CD4-positive, CD25-positive, alpha-beta regulatory T cell (primary cell): ENCODE results near the gene CRACR2B. TPM values are rescaled to one million over a fixed set of nuclear protein-coding genes. Genes with fewer than 3 reads are reported as not detected.

Source experiments
- ATAC-seq, 2 donors: fragments of 150-1000 bp; cut with Tn5 transposase; one replicate each; pipeline ENCODE4 v1.10.0; 2021; ENCODE audit warnings: low read depth in 2 of 2, moderate number of reproducible peaks in 2 of 2, moderate library complexity in 1 of 2
- DNase-seq, 3 donors: peaks; one replicate each; pipeline versions ENCODE4 v3.0.0 to v3.0.0-alpha.2; 2012 to 2022; ENCODE audit warnings: mixed read lengths in 1 of 3
- H3K27ac ChIP-seq: one replicate; pipeline ENCODE4 v1.7.0; 2013; ENCODE audit warnings: mild to moderate bottlenecking, low read length; ENCODE audit not compliant: insufficient read depth, poor library complexity, severe bottlenecking
- H3K27me3 ChIP-seq: one replicate; pipeline ENCODE4 v1.7.0; 2013; ENCODE audit warnings: low read length; ENCODE audit not compliant: control insufficient read depth, insufficient read depth
- H3K36me3 ChIP-seq: one replicate; pipeline ENCODE4 v1.7.0; 2013; ENCODE audit warnings: mild to moderate bottlenecking, low read length, moderate library complexity; ENCODE audit not compliant: control insufficient read depth, insufficient read depth
- H3K4me1 ChIP-seq: 2 replicates; pipeline ENCODE4 v1.7.0; 2013; ENCODE audit warnings: mild to moderate bottlenecking, low read length; ENCODE audit not compliant: insufficient read depth, control insufficient read depth, poor library complexity, severe bottlenecking
- H3K4me3 ChIP-seq: one replicate; pipeline ENCODE4 v1.7.0; 2013; ENCODE audit warnings: low read depth, mild to moderate bottlenecking, low read length, moderate library complexity
- H3K9me3 ChIP-seq, 2 experiments: 1 replicate in 1 of 2; 2 replicates in 1 of 2; pipeline ENCODE4 v1.7.0; 2013; ENCODE audit warnings: low read length in 2 of 2, mild to moderate bottlenecking in 1 of 2, moderate library complexity in 1 of 2; ENCODE audit not compliant: control insufficient read depth in 2 of 2
- H3K27ac Mint-ChIP-seq, 3 donors: one replicate each; pipeline ENCODE4 v1.8.0; 2020 to 2022; ENCODE audit warnings: mild to moderate bottlenecking in 3 of 3, mixed read lengths in 3 of 3, moderate library complexity in 2 of 3
- H3K27me3 Mint-ChIP-seq: one replicate; pipeline ENCODE4 v1.8.0; 2022; ENCODE audit warnings: mild to moderate bottlenecking, mixed read lengths
- H3K36me3 Mint-ChIP-seq: one replicate; pipeline ENCODE4 v1.8.0; 2020; ENCODE audit warnings: mixed read lengths
- H3K4me1 Mint-ChIP-seq, 4 donors: one replicate each; pipeline ENCODE4 v1.8.0; 2020 to 2022; ENCODE audit warnings: mixed read lengths in 4 of 4, mild to moderate bottlenecking in 1 of 4
- H3K4me3 Mint-ChIP-seq, 4 donors: one replicate each; pipeline ENCODE4 v1.8.0; 2020 to 2022; ENCODE audit warnings: mild to moderate bottlenecking in 4 of 4, mixed read lengths in 4 of 4, moderate library complexity in 3 of 4
- H3K9me3 Mint-ChIP-seq, 7 donors: one replicate each; pipeline ENCODE4 v1.8.0; 2020 to 2022; ENCODE audit warnings: mixed read lengths in 7 of 7, mild to moderate bottlenecking in 3 of 7, moderate library complexity in 2 of 7
- polyA plus RNA-seq, 4 donors: library from polyadenylated mRNA; unstranded; fragments of 300-500 nt; fragmentation: Illumina TruSeq; gene quantifications; one replicate each; pipeline ENCODE4 v1.2.3, GENCODE V29; 2021
- total RNA-seq: library from RNA; stranded (reverse); gene quantifications from one replicate; pipeline ENCODE4 v1.2.3, GENCODE V29; 2022

CRACR2B gene
- total and polyA plus RNA-seq, 5 donors from 2014 or later: 0.11 to 1.2 (median 0.21) TPM; not detected in 1

DNA sequence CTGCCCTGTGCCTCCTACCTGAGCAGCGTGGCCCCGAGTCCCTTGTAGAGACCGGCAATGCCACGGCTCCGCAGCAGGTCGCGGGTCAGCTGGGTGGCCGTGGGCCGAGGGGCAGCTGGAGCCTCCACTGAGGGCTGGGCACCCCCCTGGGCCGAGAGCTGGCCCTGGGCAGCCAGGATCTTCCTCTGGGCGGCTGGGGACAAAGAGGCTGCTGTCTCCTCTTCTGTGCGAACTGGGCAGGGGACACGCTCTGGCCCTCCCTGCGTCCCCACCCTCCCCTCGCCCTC, 35.2 kb upstream of the CRACR2B start:
- Histone ChIP-seq H3K36me3 (peaks cover 8% of the 10 kb centered on the region), H3K9me3 (no peaks in the 10 kb centered on the region), H3K27me3 (no peaks in the 10 kb centered on the region), H3K4me3 (no peak overlapping the region), H3K27ac (no peak overlapping the region), H3K4me1 (peaks cover 44% of the 10 kb centered on the region)
- ATAC-seq: no peak
- DNase-seq: no peak
- no peak overlapping the region for H3K4me3 Mint-ChIP-seq
- no peaks in the 10 kb centered on the region for H3K36me3 Mint-ChIP-seq
- no peak overlapping the region for H3K27ac Mint-ChIP-seq
- H3K27me3 Mint-ChIP-seq: no peaks in the 10 kb centered on the region
- H3K4me1 Mint-ChIP-seq: peaks cover 0 to 30% (median 3%) of the 10 kb centered on the region in 4 donors
- H3K9me3 Mint-ChIP-seq: no peaks in the 10 kb centered on the region

GRCh38 chr11:792873-793272, 34.8 kb upstream of the CRACR2B start:
- Histone ChIP-seq H3K4me3 (no peak overlapping the region), H3K36me3 (peaks cover 8% of the 10 kb centered on the region), H3K27me3 (no peaks in the 10 kb centered on the region), H3K9me3 (no peaks in the 10 kb centered on the region), H3K27ac (no peak overlapping the region), H3K4me1 (peaks cover 43% of the 10 kb centered on the region)
- no peaks in the 10 kb centered on the region for H3K9me3 Mint-ChIP-seq
- peak overlapping the region in 1 of 3 donors; percentile 43 for H3K27ac Mint-ChIP-seq
- no peak for ATAC-seq
- H3K36me3 Mint-ChIP-seq: no peaks in the 10 kb centered on the region
- no peaks in the 10 kb centered on the region for H3K27me3 Mint-ChIP-seq
- DNase-seq: no peak
- no peak overlapping the region for H3K4me3 Mint-ChIP-seq
- H3K4me1 Mint-ChIP-seq: peaks cover 0 to 28% (median 3%) of the 10 kb centered on the region in 4 donors

DNA sequence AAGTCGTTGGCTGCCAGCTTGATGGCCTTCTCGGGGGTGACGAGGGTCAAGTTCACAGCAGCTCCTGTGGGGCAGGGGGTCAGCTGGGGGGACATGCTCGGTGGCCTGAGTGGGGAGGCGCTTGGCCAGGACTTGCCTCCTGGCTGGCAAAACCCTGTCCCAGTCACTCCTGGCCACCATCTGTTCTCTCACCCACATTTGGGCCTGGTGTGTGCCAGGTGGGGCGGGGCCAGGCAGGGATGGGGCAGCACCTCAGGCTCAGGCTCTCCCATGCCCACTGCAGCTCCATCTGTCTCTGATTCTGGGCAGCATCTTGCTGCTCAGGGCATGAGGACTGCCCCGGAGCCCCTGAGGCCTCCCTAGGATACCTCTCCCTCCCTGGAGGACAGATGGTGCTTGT, 34.2 kb upstream of the CRACR2B start:
- Mint-ChIP-seq H3K4me1 (peaks cover 0 to 22% (median 3%) of the 10 kb centered on the region in 4 donors), H3K9me3 (no peaks in the 10 kb centered on the region), H3K4me3 (peak overlapping the region in 2 of 4 donors; percentile 9 to 56), H3K27me3 (no peaks in the 10 kb centered on the region), H3K36me3 (no peaks in the 10 kb centered on the region), H3K27ac (no peak overlapping the region)
- H3K27me3 ChIP-seq: no peaks in the 10 kb centered on the region
- H3K4me3 ChIP-seq: no peak overlapping the region
- DNase-seq (no peak), ATAC-seq (no peak)
- H3K36me3 ChIP-seq: peaks cover 8% of the 10 kb centered on the region
- H3K9me3 ChIP-seq: no peaks in the 10 kb centered on the region
- no peak overlapping the region for H3K27ac ChIP-seq
- peaks cover 41% of the 10 kb centered on the region for H3K4me1 ChIP-seq

- Mint-ChIP-seq H3K9me3 (no peaks in the 10 kb centered on the region), H3K4me3 (peak overlapping the region; percentile 50 to 87 (median 57)), H3K4me1 (peaks cover 0 to 19% (median 3%) of the 10 kb centered on the region in 4 donors), H3K27me3 (no peaks in the 10 kb centered on the region), H3K27ac (no peak overlapping the region), H3K36me3 (no peaks in the 10 kb centered on the region)
- Histone ChIP-seq H3K4me1 (peaks cover 44% of the 10 kb centered on the region), H3K36me3 (peaks cover 8% of the 10 kb centered on the region), H3K9me3 (no peaks in the 10 kb centered on the region), H3K4me3 (no peak overlapping the region), H3K27ac (no peak overlapping the region), H3K27me3 (no peaks in the 10 kb centered on the region)
- DNase-seq: no peak
- no peak for ATAC-seq
These were observed 33.5 kb upstream of the CRACR2B start for GRCh38 chr11:794013-794765.

GRCh38 chr11:794766-795633, 32.7 kb upstream of the CRACR2B start:
- no peak for ATAC-seq
- no peaks in the 10 kb centered on the region for H3K27me3 ChIP-seq
- Mint-ChIP-seq H3K36me3 (no peaks in the 10 kb centered on the region), H3K4me1 (peaks cover 0 to 17% (median 3%) of the 10 kb centered on the region in 4 donors), H3K27ac (no peak overlapping the region), H3K27me3 (no peaks in the 10 kb centered on the region), H3K9me3 (no peaks in the 10 kb centered on the region), H3K4me3 (peak overlapping the region; percentile 32 to 90 (median 69))
- no peaks in the 10 kb centered on the region for H3K9me3 ChIP-seq
- peaks cover 8% of the 10 kb centered on the region for H3K36me3 ChIP-seq
- H3K4me3 ChIP-seq: no peak overlapping the region
- peak overlapping the region; percentile 92 for H3K27ac ChIP-seq
- H3K4me1 ChIP-seq: peaks cover 38% of the 10 kb centered on the region
- no peak for DNase-seq

DNA sequence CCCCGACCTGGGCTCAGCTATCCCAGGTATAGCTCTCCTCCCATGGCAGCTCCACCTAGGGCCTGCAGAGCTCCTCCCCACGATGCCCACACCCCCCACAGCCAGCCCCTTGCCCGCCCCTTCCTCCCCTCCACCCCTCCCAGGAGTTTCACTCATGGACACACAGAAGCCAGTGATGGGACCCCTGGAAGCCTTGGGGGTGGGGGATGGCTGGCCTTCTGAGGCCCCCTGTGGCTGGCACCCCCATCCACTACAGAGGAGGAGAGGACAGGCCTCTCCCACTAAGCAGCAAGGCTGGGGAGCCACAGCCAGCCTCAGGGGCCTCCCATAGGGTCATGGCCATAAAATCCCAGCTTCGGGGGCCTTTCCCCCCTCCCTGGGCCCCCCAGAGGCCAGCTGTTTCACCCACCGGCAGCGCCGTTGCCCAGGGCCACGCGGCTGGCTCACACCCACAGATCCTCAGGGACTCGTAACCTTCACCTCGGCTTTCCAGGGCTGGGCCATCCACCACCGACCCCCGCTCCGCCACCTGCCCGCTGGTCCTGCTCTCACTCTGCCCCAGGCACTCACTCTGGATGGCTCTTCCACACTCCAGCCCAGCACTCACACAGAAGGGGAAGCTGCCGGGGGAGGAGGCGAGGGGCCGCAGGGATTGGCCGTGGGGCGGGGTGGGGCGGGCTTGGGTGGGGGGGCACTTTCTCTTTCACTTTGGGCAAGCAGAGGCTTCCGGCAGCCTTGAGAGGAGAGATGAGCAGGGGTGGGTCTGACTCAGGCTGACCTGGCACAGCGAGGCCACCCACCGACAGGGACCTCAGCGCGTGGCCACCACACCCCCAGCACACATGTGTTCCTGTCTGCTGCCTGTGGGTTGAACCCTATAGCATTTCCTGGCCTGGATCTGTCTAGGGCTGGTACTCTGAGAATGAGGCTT, 31.8 kb upstream of the CRACR2B start:
- peaks cover 0 to 17% (median 3%) of the 10 kb centered on the region in 4 donors for H3K4me1 Mint-ChIP-seq
- H3K4me1 ChIP-seq: peaks cover 38% of the 10 kb centered on the region
- H3K27me3 Mint-ChIP-seq: no peaks in the 10 kb centered on the region
- H3K9me3 ChIP-seq: no peaks in the 10 kb centered on the region
- peak overlapping the region; percentile 70 for H3K4me3 ChIP-seq
- no peaks in the 10 kb centered on the region for H3K36me3 Mint-ChIP-seq
- peaks cover 8% of the 10 kb centered on the region for H3K36me3 ChIP-seq
- H3K27ac Mint-ChIP-seq: peak overlapping the region; percentile 74 to 91 (median 87)
- peak overlapping the region; percentile 90 to 99 (median 96) for H3K4me3 Mint-ChIP-seq
- no peaks in the 10 kb centered on the region for H3K27me3 ChIP-seq
- peak; percentile 57 for ATAC-seq
- H3K9me3 Mint-ChIP-seq: no peaks in the 10 kb centered on the region
- DNase-seq: peak; percentile 73 to 91 (median 75)
- H3K27ac ChIP-seq: peak overlapping the region; percentile 92

- DNase-seq (no peak), ATAC-seq (no peak)
- H3K36me3 Mint-ChIP-seq: no peaks in the 10 kb centered on the region
- H3K4me1 Mint-ChIP-seq: peaks cover 0 to 17% (median 3%) of the 10 kb centered on the region in 4 donors
- H3K27me3 ChIP-seq: no peaks in the 10 kb centered on the region
- H3K27ac Mint-ChIP-seq: peak overlapping the region; percentile 80 to 91 (median 87)
- no peaks in the 10 kb centered on the region for H3K9me3 ChIP-seq
- peak overlapping the region; percentile 70 for H3K4me3 ChIP-seq
- peak overlapping the region; percentile 92 for H3K27ac ChIP-seq
- H3K27me3 Mint-ChIP-seq: no peaks in the 10 kb centered on the region
- no peaks in the 10 kb centered on the region for H3K9me3 Mint-ChIP-seq
- peaks cover 8% of the 10 kb centered on the region for H3K36me3 ChIP-seq
- peak overlapping the region; percentile 90 to 99 (median 96) for H3K4me3 Mint-ChIP-seq
- H3K4me1 ChIP-seq: peaks cover 38% of the 10 kb centered on the region
These were observed 31.0 kb upstream of the CRACR2B start for GRCh38 chr11:796565-797295.
